ENCODE data around the gene RFX7.
"Not testable (repeated sequence)": the region's sequence is repeated elsewhere in the genome, so short reads cannot be mapped to it uniquely, and the experiment has no call there.

RFX7 gene

DNA sequence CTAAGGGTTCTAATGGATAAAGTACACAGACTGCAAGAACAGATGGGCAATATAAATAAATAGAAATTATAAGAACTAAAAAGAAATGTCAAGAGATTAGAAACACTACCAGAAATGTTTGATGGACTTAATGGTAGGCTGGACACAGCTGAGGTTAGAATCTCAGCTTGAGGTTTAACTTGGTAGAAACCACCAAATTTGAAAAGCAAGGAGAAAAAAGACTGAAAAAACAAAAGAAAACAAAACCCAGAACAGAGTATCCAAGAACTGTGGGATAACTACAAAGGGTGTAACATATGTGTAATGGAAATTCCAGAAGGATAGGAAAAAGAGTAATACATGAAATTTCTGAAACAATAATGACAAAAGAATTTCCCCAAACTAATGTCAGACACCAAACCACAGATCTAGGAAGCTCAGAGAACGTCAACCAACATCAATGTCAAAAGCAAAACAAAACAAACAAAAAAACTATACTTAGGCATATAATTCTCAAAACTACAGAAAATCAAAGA, 35.0 kb downstream of the RFX7 start:
- H3K9me3 ChIP-seq = no peaks in the 10 kb centered on the region
- no peaks in the 10 kb centered on the region for H3K27me3 ChIP-seq
- H3K36me3 ChIP-seq = no peaks in the 10 kb centered on the region
- DNase-seq = no peak
- intact Hi-C loops (cut with DNase I; ENCODE audit: low total_unique reads) = no loop called here
- peaks cover 0 to 38% (median 7%) of the 10 kb centered on the region in 4 donors for H3K4me1 ChIP-seq
- TF ChIP-seq, protein P1, sequence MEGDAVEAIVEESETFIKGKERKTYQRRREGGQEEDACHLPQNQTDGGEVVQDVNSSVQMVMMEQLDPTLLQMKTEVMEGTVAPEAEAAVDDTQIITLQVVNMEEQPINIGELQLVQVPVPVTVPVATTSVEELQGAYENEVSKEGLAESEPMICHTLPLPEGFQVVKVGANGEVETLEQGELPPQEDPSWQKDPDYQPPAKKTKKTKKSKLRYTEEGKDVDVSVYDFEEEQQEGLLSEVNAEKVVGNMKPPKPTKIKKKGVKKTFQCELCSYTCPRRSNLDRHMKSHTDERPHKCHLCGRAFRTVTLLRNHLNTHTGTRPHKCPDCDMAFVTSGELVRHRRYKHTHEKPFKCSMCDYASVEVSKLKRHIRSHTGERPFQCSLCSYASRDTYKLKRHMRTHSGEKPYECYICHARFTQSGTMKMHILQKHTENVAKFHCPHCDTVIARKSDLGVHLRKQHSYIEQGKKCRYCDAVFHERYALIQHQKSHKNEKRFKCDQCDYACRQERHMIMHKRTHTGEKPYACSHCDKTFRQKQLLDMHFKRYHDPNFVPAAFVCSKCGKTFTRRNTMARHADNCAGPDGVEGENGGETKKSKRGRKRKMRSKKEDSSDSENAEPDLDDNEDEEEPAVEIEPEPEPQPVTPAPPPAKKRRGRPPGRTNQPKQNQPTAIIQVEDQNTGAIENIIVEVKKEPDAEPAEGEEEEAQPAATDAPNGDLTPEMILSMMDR (IDR thresholded peaks at IDR 0.05) = no peak
- no peak overlapping the region for H3K4me3 ChIP-seq
- H3K27ac ChIP-seq = no peak overlapping the region

GRCh38 chr15:56208185-56208584, 35.5 kb downstream of the RFX7 start:
- Histone ChIP-seq H3K36me3 (no peaks in the 10 kb centered on the region), H3K27ac (no peak overlapping the region), H3K27me3 (no peaks in the 10 kb centered on the region), H3K4me3 (no peak overlapping the region), H3K9me3 (no peaks in the 10 kb centered on the region), H3K4me1 (peaks cover 0 to 38% (median 7%) of the 10 kb centered on the region in 4 donors)
- TF ChIP-seq, protein P1 (IDR thresholded peaks at IDR 0.05) = no peak
- DNase-seq = no peak
- intact Hi-C loops (cut with DNase I; ENCODE audit: low total_unique reads) = no loop called here

- intact Hi-C loops (cut with DNase I; ENCODE audit: low total_unique reads) = no loop called here
Observed at GRCh38 chr15:56207711-56208110, 36.0 kb downstream of the RFX7 start.

GRCh38 chr15:56207092-56207491, 36.6 kb downstream of the RFX7 start:
- Histone ChIP-seq H3K27me3 (no peaks in the 10 kb centered on the region), H3K4me1 (peaks cover 0 to 38% (median 7%) of the 10 kb centered on the region in 4 donors), H3K27ac (no peak overlapping the region), H3K4me3 (no peak overlapping the region), H3K9me3 (no peaks in the 10 kb centered on the region), H3K36me3 (no peaks in the 10 kb centered on the region)
- DNase-seq = no peak
- intact Hi-C loops (cut with DNase I; ENCODE audit: low total_unique reads) = no loop called here
- TF ChIP-seq, protein P1 (IDR thresholded peaks at IDR 0.05) = no peak

More at GRCh38 chr15:56207711-56208110, 36.0 kb downstream of the RFX7 start:
- Histone ChIP-seq H3K9me3 (no peaks in the 10 kb centered on the region), H3K36me3 (no peaks in the 10 kb centered on the region), H3K4me3 (no peak overlapping the region), H3K27ac (no peak overlapping the region), H3K4me1 (peaks cover 0 to 38% (median 7%) of the 10 kb centered on the region in 4 donors), H3K27me3 (no peaks in the 10 kb centered on the region)
- TF ChIP-seq, protein P1 (IDR thresholded peaks at IDR 0.05) = no peak
- no peak for DNase-seq

- TF ChIP-seq, protein P1 (IDR thresholded peaks at IDR 0.05) = no peak
- Histone ChIP-seq H3K9me3 (no peaks in the 10 kb centered on the region), H3K27ac (no peak overlapping the region), H3K4me1 (peaks cover 0 to 38% (median 7%) of the 10 kb centered on the region in 4 donors), H3K36me3 (no peaks in the 10 kb centered on the region), H3K4me3 (no peak overlapping the region), H3K27me3 (no peaks in the 10 kb centered on the region)
- intact Hi-C loops (cut with DNase I; ENCODE audit: low total_unique reads) = no loop called here
- DNase-seq = no peak
Observed at GRCh38 chr15:56205061-56205876, 38.4 kb downstream of the RFX7 start.

GRCh38 chr15:56203312-56203922, 40.3 kb downstream of the RFX7 start:
- H3K27ac ChIP-seq; H3K9me3 ChIP-seq; H3K27me3 ChIP-seq; DNase-seq; H3K36me3 ChIP-seq; H3K4me3 ChIP-seq; intact Hi-C loops (cut with DNase I; ENCODE audit: low total_unique reads): not testable (repeated sequence)
- H3K4me1 ChIP-seq = peaks cover 0 to 29% (median 7%) of the 10 kb centered on the region in 4 donors
